ES-I3 (cell line): ENCODE results near the gene CPXM2.
"Not testable (repeated sequence)": the region's sequence is repeated elsewhere in the genome, so short reads cannot be mapped to it uniquely, and the experiment has no call there.

Experiments
- H3K36me3 ChIP-seq: 2 replicates; pipeline ENCODE4 v1.6.1; 2013; ENCODE audit warnings: mild to moderate bottlenecking, low read length, control low read depth, moderate library complexity; ENCODE audit not compliant: insufficient read depth
- H3K4me1 ChIP-seq: 2 replicates; pipeline ENCODE4 v1.6.1; 2013; ENCODE audit warnings: mild to moderate bottlenecking, control low read depth, low read length; ENCODE audit not compliant: insufficient read depth
- H3K9ac ChIP-seq: 2 replicates; pipeline ENCODE4 v1.6.1; 2013; ENCODE audit warnings: low read depth, mild to moderate bottlenecking, low read length, moderate library complexity
- H3K9me3 ChIP-seq: 2 replicates; pipeline ENCODE4 v1.6.1; 2013; ENCODE audit warnings: mild to moderate bottlenecking, low read length, moderate library complexity; ENCODE audit not compliant: control insufficient read depth, insufficient read depth

CPXM2 gene

DNA sequence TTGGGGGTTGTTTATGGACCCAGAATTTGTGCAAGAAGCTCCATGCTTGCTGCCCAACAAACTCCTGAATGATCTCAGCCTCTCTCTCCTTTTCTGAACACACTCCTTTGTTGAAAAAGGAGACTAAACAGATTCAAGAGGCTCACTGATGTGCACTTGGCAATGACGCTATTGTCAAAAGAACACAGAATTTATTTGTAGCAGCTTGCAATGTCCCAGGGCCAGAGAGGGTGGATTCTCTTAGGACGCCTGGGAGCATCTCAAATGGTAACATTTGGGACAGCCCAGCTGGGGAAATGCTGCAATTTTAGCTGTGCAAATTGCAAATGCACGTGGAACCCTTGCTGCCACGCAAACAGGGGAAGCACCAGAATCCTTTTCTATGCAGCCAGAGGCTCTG lies 145.5 kb downstream of the CPXM2 start:
- Histone ChIP-seq H3K9me3 (no peaks in the 10 kb centered on the region), H3K4me1 (peaks cover 13% of the 10 kb centered on the region), H3K9ac (no peak overlapping the region), H3K36me3 (no peaks in the 10 kb centered on the region)

DNA sequence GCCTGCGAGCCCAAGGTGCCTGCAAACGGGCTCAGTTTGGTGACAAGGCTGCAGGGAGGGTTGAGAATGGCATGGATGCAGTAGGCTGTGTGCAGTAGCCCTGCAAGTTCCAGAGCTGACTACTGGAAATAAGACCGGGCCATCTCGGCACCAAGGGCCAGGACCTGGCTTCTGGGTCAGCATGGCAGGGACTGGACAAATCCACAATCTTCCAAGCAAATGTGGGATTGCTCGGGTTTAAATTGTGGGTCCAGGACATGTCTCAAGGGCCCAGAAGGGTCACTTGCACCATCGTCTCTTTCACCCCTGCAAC lies 147.4 kb downstream of the CPXM2 start:
- Histone ChIP-seq H3K36me3 (no peaks in the 10 kb centered on the region), H3K9ac (no peak overlapping the region), H3K4me1 (peaks cover 13% of the 10 kb centered on the region), H3K9me3 (no peaks in the 10 kb centered on the region)

DNA sequence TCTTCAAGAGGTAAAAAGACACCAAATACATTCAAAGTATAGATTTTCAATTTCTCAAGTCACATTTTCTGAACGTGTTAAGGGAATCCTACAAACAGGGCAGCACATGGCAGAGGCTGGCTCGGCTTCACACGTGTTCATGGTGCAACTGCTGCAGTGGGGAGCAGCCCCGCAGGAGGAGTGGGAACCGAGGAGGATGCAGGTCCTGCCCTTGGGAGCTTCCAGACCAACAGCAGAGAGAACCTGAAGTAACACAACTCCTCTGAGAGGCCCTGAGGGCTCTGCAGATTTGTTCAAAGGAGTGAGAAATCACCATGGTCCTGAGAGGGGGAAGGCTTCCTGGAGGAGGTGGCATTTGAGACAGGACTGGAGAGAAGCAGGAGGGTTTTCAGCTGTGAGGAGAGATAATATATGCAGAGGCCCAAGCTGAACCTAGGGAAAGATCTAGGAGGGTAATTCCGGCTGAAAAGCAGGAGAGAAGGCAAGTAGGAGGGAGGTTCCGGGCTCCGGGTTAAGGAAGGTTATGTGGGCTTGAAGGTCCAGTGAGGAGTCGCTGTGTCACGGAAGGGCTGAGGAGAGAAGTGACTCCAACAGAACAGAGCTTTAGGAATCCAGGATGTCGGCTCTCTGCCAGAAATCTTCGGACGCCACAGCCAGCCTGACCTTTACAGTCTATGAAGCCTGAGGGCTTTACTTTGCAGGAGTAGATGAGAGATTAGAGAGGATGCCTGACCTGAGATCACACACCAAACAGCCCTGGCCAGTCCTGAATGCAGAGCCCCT lies 148.0 kb downstream of the CPXM2 start:
- H3K9ac ChIP-seq: no peak overlapping the region
- H3K36me3 ChIP-seq: no peaks in the 10 kb centered on the region
- no peaks in the 10 kb centered on the region for H3K9me3 ChIP-seq
- H3K4me1 ChIP-seq: peaks cover 13% of the 10 kb centered on the region

DNA sequence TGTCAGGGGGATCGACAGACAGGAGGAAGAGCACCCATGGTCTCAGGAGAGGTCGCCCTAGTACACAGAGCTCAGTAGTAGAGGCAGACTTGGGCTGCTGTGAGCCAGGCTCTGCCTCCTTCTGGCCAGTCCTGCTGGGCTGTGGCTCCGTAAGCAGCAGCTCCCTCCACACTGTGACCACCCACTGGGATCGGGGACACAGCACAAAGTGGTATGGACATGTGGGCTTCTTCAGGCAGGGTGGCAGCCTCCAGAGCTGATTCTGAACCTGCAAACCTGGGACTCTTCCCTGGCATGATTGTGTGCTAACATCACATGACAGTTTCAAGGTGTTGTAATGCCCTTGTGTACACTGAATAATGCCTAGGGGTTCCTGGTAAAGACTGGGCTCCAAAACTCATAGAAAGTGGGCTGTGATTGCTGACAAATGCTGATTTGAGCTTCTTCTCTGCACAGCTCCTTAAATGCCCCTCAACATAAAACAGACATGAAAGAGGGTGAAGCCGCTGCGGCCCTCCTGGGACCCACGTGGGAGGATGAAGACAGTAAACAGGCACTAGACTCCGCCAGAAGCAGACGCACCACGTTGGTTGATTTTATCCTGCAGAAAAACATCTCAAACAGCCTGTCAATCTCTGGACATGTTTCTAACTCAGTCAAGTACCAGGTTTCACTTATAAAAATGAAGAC lies 148.7 kb downstream of the CPXM2 start:
- Histone ChIP-seq H3K9ac (no peak overlapping the region), H3K4me1 (peaks cover 13% of the 10 kb centered on the region), H3K9me3 (no peaks in the 10 kb centered on the region), H3K36me3 (no peaks in the 10 kb centered on the region)

DNA sequence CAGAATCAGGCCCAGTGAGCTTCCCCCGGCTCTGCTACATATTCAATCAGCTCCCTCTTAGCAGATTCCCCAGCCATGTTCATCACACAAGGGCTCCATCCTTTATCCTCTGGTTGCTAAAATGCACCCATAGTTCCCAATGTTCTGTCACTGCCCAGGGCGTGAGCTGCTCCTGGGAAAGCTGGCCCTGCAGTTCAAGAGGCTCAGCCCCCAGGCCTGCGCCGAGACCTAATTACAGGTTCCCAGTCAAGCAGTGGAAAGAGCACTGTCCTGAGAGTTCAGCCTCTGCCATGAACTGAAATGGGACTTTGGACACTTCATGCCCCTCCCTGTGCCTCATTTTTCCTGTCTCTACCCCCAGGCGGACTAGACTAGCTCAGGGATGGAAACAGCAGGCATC lies 149.9 kb downstream of the CPXM2 start:
- Histone ChIP-seq H3K9me3 (no peaks in the 10 kb centered on the region), H3K4me1 (peaks cover 6% of the 10 kb centered on the region), H3K9ac (no peak overlapping the region), H3K36me3 (no peaks in the 10 kb centered on the region)

DNA sequence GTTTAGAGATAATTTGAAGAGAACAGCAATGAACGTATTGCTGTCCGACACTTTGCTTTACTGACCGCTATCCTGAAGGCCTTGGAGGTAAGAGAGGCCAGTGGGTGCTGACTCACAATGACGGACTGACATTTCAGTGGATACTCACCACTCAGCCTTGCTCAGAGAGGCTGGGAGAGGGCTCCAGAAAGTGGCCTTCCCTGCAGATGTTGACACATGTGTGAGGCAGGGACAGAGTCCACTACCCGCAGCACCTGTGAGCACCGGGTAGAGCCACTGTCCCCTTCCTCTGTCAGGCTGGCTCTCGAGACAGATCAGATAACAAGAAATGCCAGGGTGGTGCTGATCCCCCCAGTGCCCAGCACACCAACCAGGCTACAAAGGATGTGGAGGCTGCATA lies 150.5 kb downstream of the CPXM2 start:
- no peaks in the 10 kb centered on the region for H3K9me3 ChIP-seq
- H3K9ac ChIP-seq: no peak overlapping the region
- H3K36me3 ChIP-seq: no peaks in the 10 kb centered on the region
- H3K4me1 ChIP-seq: peaks cover under 1% of the 10 kb centered on the region; the same call in 1 of the 2 replicates

DNA sequence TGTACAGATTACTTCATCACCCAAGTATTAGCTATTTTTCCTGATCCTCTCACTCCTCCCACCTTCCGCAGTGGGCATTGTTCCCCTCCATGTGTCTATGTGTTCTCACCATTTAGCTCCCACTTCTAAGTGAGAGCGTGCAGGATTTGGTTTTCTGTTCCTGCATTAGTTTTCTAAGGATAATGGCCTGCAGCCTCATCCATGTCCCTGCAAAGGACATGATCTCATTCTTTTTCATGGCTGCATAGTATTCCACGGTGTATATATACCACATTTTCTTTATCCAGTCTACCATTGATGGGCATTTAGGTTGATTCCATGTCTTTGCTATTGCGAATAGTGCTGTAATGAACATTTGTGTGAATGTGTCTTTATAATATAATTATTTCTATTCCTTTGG lies 154.7 kb downstream of the CPXM2 start:
- H3K9ac ChIP-seq: not testable (repeated sequence)

DNA sequence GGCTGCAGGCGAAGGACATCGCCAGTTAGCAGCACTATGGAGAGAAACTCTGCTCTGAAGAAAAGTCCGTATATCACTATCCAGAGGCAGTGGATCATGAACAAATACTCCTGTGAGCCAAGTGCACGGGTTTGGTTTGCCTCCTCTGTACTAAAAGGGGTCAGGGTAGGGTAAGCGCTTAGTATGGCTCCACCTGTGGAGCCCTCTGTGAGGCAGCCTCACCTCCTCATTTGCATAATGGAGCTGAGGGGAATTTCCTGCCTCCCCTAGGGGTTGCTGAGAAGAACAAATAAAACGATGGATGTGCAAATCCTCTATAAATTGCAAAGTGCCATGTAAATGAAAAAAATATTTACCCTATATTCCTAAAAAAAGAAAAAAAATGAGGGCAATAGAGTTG lies 162.1 kb downstream of the CPXM2 start:
- Histone ChIP-seq H3K9me3 (no peaks in the 10 kb centered on the region), H3K36me3 (no peaks in the 10 kb centered on the region), H3K9ac (no peak overlapping the region), H3K4me1 (peaks cover 7% of the 10 kb centered on the region; the same call in 1 of the 2 replicates)

More for the DNA sequence above, 154.7 kb downstream of the CPXM2 start:
- not testable (repeated sequence) for H3K4me1 ChIP-seq, H3K36me3 ChIP-seq, H3K9me3 ChIP-seq

DNA sequence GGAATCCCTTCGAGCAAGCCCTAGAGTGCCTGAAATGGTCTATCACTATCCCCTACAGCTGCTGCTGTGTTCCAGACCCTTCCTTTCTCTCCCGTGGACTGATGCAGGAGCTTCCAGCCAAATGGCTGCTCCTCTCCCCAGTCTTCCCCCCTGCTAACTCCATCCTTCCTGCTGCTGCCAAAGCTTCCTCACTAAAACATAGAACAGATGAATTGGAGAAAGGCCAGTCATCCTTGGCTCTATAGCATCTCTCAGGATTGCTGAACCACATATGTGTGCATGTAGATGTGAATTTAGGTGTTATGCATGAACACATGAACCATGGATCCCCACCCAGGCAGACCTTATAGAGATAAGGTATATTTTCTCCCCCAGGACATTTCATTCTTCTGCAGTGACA lies 164.8 kb downstream of the CPXM2 start:
- no peaks in the 10 kb centered on the region for H3K9me3 ChIP-seq

DNA sequence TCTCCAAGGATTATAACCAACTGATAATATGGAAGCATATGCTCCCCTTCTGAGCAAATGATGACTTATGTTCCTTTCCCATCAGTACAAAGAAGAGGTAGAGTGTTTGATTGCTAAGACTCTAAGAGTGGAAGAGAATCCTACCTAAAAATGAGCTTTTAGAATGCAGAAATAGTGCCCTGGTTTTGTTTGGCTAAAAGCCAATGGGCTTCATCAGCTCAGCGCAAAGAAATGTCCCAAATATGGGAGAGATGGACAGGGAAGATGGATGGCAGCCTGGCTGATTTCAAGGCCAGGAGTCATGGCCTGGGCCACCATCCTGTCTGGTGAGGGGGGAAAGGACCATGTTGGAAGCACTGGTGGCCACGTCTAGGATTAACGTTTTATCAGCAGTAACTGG lies 165.2 kb downstream of the CPXM2 start:
- Histone ChIP-seq H3K9ac (no peak overlapping the region), H3K36me3 (no peaks in the 10 kb centered on the region), H3K4me1 (peaks cover 7% of the 10 kb centered on the region; the same call in 1 of the 2 replicates), H3K9me3 (no peaks in the 10 kb centered on the region)

More for the DNA sequence above, 164.8 kb downstream of the CPXM2 start:
- Histone ChIP-seq H3K4me1 (peaks cover 7% of the 10 kb centered on the region; the same call in 1 of the 2 replicates), H3K9ac (no peak overlapping the region), H3K36me3 (no peaks in the 10 kb centered on the region)

DNA sequence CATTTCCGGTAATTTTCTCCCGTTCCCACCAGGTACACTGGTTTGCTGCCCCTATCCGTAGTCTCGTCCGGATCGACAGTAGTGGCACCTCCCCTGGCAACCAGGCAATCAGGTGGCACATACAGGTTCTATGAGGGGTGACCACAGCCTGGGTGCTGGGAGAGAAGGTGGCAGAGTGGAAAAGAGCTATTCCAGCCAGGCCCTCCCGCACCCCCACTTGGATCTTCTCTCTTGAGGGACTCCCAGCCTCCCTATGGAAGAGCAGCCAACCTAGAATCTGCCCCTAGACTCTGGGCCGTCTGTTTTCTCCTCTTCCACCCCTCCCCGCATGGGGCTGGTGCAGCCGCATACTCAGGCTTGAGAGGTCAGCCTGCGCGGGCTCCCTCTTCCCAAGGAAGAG lies 166.9 kb downstream of the CPXM2 start:
- no peaks in the 10 kb centered on the region for H3K36me3 ChIP-seq
- no peaks in the 10 kb centered on the region for H3K9me3 ChIP-seq
- no peak overlapping the region for H3K9ac ChIP-seq
- H3K4me1 ChIP-seq: peaks cover 7% of the 10 kb centered on the region; the same call in 1 of the 2 replicates

DNA sequence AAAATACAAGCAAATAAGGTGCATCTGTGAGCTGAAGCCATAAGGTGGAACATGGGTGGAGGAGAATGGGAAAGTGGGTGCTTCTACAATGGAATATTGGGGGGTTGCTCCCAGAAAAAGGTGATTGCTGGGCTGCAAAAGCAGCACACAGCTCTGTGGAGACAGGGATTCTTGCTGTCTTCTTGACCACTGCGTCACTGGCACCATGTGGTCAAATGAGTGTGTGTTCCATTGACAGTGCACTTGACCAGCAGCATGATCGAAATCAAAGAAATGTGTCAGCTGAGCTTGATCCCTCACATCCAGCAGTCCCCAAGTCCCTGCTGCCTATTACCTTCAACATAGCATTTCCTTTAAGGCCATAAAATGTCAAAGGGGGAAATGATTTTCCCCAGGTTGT lies 169.3 kb downstream of the CPXM2 start:
- Histone ChIP-seq H3K4me1 (no peaks in the 10 kb centered on the region), H3K9me3 (no peaks in the 10 kb centered on the region), H3K9ac (no peak overlapping the region), H3K36me3 (no peaks in the 10 kb centered on the region)

DNA sequence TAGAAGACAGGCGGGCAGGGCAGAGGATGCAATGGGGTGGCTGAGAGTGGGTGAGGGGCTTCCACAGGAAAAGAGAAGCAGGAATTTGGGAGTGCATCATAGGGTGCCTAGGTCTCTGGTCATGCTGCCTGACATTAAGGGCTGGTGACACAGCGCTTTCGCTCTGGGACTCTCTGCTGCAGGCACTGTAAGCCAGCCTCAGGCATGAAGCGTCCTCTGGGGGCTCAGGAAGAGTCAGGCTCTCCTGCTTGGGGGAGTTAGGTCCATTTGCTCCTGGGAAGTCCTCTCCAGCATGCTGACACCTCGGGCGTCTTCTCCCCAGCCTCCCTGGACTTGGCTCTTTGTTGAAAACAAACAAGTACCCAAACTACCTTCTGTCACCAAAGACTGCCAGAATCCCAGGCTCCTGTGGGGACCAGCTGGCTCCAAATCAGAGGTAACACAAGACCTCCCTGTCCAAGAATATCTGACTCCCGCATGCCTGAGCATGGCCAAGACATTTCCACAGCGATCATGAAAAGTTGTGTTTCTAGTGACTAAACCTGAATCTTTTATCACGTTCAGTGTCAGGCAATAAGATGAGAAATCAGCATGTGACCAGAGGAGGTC lies 170.1 kb downstream of the CPXM2 start:
- Histone ChIP-seq H3K9ac (no peak overlapping the region), H3K4me1 (no peaks in the 10 kb centered on the region), H3K9me3 (no peaks in the 10 kb centered on the region), H3K36me3 (no peaks in the 10 kb centered on the region)

DNA sequence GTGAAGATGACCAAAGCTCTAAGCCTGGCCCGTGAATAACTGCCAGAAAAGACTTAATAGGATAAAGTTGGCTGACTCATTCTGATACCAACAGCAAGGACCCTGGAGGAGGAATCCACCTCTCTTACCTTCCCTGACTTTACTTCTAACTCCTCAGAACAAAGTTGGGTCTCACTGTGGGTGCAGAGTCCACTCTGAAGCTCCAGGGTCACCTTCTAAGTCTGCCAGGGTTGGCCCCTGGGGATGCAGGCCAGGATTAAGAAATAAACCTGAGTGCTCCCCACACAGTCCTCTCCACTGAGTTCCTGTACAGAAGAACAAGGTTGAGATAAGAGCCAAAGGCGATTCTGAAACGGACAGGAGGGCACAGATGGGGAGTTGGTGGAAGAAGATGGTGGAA lies 171.1 kb downstream of the CPXM2 start:
- no peaks in the 10 kb centered on the region for H3K36me3 ChIP-seq
- no peaks in the 10 kb centered on the region for H3K9me3 ChIP-seq
- H3K9ac ChIP-seq: no peak overlapping the region

DNA sequence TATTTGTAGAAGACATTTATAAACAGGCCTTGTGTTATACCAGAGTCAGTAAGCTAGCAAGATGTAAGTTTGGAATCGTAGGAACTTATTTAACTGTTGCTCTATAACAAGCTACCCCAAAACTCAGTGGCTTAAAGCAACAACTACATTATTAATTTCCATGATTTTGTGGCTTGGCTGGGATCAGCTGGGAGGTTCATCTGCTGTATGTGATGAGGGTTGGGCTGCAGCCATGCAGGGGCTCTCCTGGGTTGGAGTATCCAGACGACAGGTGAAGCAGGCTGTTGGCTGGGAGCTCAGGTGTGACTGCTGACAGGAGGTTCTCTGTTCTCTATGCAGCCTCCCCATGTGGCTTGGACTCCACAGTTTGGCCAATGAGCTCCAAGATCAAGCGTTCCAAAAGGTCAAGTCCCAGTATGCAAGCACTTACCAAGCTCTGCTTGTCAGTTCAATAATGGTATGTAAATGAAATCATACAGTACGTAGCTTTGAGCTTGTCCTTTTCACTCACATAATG lies 173.0 kb downstream of the CPXM2 start:
- no peaks in the 10 kb centered on the region for H3K4me1 ChIP-seq
- H3K9ac ChIP-seq: no peak overlapping the region
- no peaks in the 10 kb centered on the region for H3K9me3 ChIP-seq
- no peaks in the 10 kb centered on the region for H3K36me3 ChIP-seq

More for the DNA sequence above, 171.1 kb downstream of the CPXM2 start:
- no peaks in the 10 kb centered on the region for H3K4me1 ChIP-seq
